HL-60 (cell line): ENCODE results near the gene LRP10.
A peak's percentile ranks its signal among the peaks of the same experiment; 100 is the strongest.

Experiments
- DNase-seq, 2 experiments: peaks; one replicate each; pipeline ENCODE4 v3.0.0-alpha.2; 2010 to 2020; ENCODE audit warnings: low read depth in 1 of 2, low spot score in 1 of 2
- H3K27ac ChIP-seq: fragments of 250-450 bp; sonication (Bioruptor Pico); replicated peaks from 2 replicates; pipeline ENCODE4 v1.5.1; 2020; ENCODE audit warnings: mild to moderate bottlenecking, moderate library complexity
- H3K27me3 ChIP-seq: fragments of 250-450 bp; sonication (Bioruptor Pico); 2 replicates; pipeline ENCODE4 v1.5.1; 2021; ENCODE audit warnings: mild to moderate bottlenecking, moderate library complexity; ENCODE audit not compliant: insufficient read depth, poor library complexity, severe bottlenecking
- H3K4me3 ChIP-seq: replicated peaks from 2 replicates; pipeline ENCODE4 v1.5.1; 2011; ENCODE audit warnings: mild to moderate bottlenecking, control low read depth, low read length; ENCODE audit not compliant: insufficient read depth
- CTCF ChIP-seq: IDR thresholded peaks from one replicate; pipeline ENCODE4 v1.5.1; 2011; ENCODE audit warnings: low read length, control low read depth, inconsistent platforms; ENCODE audit not compliant: insufficient read depth
- GABPA ChIP-seq: IDR thresholded peaks from 2 replicates; pipeline ENCODE4 v1.6.1; 2012; ENCODE audit warnings: low read depth
- POLR2AphosphoS5 ChIP-seq: IDR thresholded peaks from 2 replicates; pipeline ENCODE4 v1.6.1; 2012; ENCODE audit warnings: low read depth
- REST ChIP-seq: IDR thresholded peaks from 2 replicates; pipeline ENCODE4 v1.6.1; 2012; ENCODE audit warnings: low read depth; ENCODE audit not compliant: insufficient replicate concordance
- SPI1 ChIP-seq: IDR thresholded peaks from 2 replicates; pipeline ENCODE4 v1.6.1; 2012; ENCODE audit warnings: low read depth, mild to moderate bottlenecking, borderline replicate concordance

The LRP10 gene

GRCh38 chr14:22865424-22866405 is 5.8 kb upstream of the LRP10 start:
- TF ChIP-seq GABPA: no peak
- no peak for TF ChIP-seq REST
- TF ChIP-seq SPI1: no peak
- no peak for TF ChIP-seq CTCF
- no peak for TF ChIP-seq POLR2AphosphoS5
- H3K27me3 ChIP-seq: no peaks in the 10 kb centered on the region
- H3K4me3 ChIP-seq: no peak overlapping the region
- no peak overlapping the region for H3K27ac ChIP-seq
- DNase-seq: no peak

DNA sequence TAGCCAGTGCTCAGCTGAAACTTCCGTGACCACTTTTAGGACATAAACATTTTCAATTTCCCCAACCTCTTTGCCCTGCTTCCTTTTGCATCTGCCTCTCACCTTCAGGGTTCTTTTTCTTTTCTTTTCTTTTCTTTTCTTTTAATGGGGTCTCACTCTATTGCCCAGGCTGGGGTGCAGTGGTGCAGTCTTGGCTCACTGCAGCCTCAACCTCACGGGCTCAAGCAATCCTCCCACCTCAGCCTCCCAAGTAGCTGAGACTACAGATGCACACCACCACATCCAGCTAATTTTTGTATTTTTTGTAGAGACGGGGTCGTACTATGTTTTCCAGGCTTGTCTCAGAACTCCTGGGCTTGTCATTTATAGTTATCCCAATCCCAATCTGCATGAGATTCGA is 4.7 kb upstream of the LRP10 start:
- H3K27me3 ChIP-seq: no peaks in the 10 kb centered on the region
- DNase-seq: no peak
- no peak overlapping the region for H3K27ac ChIP-seq
- H3K4me3 ChIP-seq: no peak overlapping the region
- TF ChIP-seq GABPA: no peak
- no peak for TF ChIP-seq POLR2AphosphoS5
- no peak for TF ChIP-seq SPI1
- TF ChIP-seq CTCF: no peak
- no peak for TF ChIP-seq REST

GRCh38 chr14:22870811-22871223 is 723 bp upstream of the LRP10 start:
- no peaks in the 10 kb centered on the region for H3K27me3 ChIP-seq
- DNase-seq: peak in 1 of 2 experiments; percentile 78
- H3K27ac ChIP-seq: peak overlapping the region; percentile 85
- H3K4me3 ChIP-seq: peak overlapping the region; percentile 99
- TF ChIP-seq REST (peak; percentile 18), POLR2AphosphoS5 (no peak), SPI1 (peak; percentile 86), GABPA (peak; percentile 47; the same call in 1 of the 2 replicates)
